ELR (cell line): ENCODE results near the gene LPO.

ENCODE experiments used
- DNase-seq: peaks from one replicate; pipeline ENCODE4 v3.0.0-alpha.2; 2015; ENCODE audit warnings: low read depth

The LPO gene

DNA sequence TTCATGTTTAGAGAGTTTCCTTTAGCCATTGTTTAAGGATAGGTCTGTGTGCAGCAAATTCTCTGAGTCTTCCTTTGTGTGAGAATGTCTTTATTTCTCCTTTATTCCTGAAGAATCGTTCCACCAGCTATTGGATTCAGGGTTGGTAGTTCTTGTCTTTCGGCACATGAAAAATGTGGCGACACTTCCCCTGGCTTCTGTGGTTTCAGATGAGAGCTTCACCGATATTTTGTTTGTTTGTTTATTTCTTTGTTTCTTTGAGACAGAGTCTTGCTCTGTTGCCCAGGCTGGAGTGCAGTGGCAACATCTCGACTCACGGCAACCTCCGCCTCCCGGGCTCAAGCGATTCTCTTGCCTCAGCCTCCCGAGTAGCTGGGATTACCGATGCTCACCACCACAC lies 23.8 kb downstream of the LPO start:
- no peak for DNase-seq

DNA sequence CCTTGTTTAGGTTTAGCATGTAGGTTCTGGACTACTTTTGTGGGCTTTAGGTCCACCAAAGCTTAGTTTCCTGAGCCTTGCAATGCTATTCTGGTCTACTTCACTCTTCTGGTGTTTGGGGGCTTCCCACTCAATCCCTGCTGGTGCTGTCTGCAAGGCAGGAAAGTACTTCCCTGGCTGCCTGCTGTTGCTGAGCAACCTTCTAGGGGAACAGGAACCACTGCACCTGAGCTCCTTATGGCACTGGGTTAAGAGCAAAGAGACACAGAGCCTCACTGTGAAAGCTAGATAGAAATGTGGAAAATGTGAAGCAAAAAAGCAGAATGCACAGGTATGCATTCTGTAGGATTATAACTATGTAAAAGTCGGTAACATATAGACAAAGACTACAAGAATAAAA lies 25.4 kb downstream of the LPO start:
- DNase-seq, result no peak

DNA sequence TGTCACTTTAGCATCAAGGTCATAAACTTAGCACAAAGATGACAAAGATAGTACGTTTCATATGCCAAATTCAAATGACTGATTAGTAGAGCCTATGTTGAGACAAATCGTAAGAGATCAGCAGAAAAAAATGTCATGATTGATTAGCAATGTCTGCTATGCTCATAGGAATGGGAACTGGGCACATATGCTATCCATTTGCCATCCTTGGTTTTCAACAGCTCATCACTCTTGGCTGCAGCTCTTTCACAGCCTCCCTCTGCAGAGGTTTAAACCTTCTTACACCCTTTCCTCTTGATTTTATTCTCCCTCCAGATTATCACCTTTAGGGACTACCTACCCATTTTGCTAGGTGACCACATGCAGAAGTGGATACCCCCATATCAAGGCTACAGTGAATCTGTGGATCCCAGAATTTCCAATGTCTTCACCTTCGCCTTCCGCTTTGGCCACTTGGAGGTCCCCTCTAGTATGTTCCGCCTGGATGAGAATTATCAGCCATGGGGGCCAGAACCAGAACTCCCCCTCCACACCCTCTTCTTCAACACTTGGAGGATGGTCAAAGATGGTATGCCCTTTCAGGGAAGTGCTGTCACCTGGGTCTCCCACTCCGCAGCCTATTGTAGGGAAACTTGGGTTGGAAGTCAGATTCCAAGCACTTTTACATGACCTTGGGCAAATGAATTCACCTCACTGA lies 26.2 kb downstream of the LPO start:
- DNase-seq, result no peak

DNA sequence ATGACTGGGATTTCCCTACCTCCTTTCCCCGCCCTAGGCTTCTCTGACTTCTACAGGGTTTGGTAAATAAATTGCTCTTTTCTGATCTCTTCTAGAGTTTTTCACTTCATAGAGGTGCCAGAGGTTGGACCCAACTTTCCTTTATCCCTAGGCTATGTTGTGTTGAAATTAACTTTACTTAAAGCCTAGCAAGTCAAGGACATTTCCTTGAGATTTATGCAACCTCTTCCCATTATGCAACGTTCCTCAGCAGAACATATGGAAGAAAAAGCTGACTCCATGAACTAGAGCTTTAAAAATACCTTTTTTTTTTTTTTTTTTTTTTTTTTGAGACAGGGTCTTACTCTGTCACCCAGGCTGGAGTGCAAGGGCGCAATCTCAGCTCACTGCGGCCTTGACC lies 26.9 kb downstream of the LPO start:
- no peak for DNase-seq

DNA sequence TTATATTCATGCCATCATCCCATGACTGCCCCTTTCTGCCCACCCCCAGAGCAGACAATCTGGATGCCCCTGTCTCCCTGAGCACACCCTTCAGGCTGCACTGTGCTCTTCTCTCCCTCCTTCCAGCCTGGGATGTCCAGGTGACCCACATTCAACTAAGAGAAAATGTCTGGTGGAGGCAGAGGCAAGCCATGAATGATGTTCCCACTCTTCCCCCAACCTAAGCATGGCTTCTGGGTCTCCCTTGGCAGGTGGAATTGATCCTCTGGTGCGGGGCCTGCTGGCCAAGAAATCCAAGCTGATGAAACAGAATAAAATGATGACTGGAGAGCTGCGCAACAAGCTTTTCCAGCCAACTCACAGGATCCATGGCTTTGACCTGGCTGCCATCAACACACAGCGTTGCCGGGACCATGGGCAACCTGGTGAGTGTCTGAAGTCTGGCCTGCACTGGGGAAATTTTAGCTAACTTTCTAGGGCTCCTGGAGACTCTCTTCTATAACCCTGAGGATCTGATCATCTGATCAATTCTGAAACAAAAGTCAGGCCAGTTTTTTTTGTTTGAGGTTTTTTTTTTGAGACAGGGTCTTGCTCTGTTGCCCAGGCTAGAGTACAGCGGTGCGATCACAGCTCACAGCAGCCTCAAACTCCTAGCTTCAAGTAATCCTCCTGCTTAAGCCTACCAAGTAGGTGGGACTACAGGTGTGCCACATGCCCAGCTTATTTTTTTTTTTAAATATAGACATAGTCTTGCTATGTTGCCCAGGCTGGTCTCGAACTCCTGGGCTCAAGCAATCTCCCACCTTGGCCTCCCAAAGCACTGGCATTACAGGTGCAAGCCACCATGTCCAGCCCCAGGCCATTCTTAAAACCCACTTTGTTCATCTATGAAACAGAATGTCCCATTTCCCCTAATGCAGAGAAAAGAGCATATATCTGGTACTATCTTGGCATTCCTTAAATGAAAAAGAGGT lies 27.8 kb downstream of the LPO start:
- DNase-seq, result no peak

DNA sequence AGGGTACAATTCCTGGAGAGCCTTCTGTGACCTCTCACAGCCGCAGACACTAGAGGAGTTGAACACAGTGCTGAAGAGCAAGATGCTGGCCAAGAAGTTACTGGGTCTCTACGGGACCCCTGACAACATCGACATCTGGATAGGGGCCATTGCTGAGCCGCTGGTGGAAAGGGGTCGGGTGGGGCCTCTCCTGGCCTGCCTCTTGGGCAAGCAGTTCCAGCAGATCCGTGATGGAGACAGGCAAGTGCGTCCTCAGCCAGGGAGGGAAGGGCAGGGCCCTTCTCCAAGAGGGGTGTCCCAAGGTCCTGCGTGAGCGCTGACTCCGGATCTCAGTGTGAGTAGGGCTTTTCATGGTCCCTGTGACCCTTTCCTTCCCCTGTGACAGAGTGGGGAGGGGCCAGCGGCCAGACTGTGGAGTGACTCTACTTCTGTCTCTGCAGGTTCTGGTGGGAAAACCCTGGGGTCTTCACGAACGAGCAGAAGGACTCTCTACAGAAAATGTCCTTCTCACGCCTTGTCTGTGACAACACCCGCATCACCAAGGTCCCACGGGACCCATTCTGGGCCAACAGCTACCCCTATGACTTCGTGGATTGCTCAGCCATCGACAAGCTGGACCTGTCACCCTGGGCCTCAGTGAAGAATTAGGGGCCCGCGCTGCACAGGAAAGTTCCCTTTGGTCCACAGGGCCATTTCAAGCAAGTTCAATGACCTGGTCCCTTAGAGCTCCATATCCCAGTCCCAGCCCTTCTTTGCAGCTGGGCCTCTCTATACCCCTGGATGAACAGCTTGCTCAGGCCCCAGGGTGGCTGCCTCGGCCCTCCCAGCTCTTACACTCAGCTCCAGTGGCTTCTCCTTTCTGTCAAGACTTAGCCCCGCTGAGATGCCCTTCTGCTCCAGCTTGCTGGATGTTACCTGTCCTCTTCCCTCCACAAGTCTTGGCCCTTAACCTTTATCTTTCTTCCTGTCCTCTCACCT lies 29.3 kb downstream of the LPO start:
- DNase-seq, result no peak

DNA sequence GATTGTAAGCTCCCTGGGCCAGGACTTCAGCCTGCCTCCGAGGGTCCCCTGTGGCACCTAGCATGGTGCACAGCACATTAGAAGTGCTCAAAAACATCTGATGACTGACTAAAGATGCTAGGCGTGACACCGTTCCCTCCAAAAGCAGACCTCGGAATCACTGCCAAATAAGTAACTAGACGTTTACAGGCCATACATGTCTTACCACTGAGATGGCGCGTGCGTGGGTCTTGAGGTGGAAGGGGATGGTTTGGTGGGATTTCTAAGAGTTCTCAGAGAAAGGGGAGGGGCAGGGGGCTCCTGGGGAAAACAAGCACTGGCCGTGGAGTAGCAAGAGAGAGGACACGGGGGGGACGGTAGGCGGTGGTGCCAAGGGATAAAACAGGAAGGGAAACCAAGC lies 29.9 kb downstream of the LPO start:
- no peak for DNase-seq

DNA sequence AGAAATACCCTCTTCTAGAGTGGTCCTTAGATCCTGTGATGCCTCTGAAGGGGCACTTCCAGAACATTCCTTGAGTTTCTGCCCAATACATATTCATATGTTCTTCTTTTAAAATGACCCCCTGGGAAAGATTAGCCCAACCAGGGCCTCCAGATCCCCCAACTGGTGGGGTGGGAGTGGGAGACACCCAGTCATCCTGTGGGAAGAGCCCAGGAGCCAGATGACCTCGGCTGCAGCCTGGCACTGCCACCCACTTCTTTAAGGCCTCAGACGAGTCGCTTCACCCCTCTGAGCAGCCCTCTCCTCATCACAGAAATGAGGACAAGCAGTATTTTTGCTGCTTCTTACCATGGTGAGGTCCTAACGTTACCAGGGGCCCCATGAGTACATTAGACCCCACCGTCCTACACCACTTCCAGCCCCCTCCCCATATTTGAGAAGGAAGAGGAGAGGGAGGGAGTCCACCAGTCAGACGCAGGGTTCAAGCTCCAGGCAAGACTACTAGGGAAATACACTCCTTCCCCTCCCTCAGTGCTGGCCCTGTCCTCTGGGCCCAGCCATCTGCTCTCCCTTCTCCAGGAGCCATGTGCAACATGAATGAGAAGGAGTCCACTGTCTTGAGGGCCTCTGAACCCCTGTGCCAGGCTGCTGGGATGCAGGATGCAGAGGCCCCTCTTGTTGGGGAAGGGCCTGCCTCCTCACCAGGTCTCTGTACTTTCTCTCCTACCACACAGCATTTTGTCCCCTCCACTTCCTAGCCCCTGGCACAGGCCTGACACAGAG lies 30.6 kb downstream of the LPO start:
- DNase-seq, result no peak

DNA sequence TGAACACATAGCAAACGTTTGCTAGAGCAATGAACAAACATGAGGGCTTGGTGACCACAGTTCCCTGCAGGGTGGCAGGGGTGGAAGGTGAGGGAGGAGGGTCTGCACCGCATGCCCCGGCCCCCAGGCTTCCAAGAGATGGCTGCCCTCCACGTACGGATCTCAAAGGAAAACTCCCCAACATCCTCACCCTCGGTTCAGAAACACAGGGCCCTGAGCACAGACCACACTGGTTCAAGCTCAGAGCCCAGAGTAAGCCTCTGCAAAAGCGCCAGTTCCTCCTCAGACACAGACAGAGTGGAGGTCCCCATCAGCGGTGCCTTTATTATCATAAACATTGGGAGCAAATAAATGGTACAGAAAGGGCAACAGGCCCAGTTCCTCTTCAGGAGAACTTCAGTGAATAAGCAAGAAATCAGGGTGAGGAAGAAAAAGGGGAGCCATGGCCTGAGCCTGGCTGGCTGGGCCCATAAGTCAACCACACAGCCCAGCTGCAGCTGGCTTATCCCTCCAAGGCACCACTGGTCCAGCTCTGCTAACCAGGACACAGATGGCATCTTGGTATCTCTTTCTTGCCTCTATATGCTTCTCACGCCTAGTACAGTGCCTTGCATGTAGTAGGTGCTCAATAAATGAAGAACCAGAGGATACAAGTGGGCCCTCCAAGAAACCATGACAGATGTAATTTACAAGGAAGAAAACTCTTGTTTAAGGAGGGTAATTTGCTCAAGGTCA lies 31.3 kb downstream of the LPO start:
- no peak for DNase-seq

DNA sequence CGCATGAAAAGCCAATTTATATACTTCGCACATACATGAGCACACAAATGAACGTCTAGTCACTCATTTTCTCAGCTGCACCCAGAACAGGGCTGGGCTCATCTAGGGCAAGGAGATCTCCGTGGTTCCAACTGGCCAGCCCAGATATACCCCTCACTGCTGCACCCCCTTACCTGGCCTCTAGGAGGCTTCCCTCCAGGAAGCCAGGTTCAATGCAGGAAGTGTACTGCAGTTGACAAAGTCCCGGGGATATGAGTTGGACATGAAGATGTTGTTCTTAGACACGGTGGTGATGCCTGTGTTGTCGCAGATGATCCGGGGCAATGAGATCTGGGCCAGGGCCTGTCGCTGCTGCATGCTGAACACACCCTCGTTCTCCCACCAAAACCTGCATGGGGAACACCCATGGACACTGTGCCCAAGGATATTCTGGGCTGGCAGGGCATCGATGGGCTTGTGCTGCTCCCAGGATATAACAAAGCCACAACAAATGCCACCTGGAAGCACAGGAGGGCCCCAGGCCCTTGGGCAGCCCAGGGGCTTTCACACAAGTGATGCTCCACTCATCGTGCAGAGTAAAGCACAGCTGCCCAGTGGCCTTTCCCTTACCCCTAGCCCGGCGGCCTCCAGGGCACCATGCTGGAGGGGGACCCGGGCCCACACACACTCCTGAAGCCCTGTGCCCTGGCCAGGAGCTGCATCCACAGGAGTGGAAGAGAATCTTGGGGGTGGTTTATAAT lies 32.3 kb downstream of the LPO start:
- DNase-seq, result no peak

DNA sequence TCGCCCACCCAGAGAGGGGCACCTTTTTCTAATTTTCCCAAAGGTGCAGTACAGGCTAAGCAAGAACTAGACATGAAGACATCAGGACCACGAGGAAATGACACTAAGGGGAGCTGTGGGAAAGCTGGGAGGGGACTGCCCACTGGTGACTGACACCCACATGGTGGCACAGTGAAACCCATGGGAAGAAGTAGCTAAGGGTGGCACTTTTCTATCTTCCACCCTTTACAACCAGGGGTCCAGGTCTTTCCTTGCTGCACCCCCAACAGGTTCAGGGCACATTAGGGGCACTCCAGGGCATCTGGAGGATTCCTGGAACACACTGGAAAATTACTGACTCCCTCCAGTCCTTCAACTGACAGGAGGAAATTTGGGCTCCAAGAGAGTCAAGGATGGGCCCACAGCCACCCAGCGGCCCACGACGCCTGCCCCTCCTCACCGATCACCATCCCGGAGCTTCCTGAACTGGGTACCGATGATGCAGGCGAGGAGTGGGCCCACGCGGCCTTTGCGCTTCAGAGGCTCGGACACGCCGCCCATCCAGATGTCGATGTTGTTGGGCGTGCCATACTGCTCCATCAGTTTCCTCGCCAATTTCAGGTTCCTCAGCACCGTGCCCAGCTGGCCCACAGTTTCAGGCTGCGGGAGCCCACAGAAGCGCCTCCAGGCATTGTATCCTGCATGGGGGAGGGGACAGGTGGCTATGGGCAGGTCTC lies 33.0 kb downstream of the LPO start:
- DNase-seq, result no peak

DNA sequence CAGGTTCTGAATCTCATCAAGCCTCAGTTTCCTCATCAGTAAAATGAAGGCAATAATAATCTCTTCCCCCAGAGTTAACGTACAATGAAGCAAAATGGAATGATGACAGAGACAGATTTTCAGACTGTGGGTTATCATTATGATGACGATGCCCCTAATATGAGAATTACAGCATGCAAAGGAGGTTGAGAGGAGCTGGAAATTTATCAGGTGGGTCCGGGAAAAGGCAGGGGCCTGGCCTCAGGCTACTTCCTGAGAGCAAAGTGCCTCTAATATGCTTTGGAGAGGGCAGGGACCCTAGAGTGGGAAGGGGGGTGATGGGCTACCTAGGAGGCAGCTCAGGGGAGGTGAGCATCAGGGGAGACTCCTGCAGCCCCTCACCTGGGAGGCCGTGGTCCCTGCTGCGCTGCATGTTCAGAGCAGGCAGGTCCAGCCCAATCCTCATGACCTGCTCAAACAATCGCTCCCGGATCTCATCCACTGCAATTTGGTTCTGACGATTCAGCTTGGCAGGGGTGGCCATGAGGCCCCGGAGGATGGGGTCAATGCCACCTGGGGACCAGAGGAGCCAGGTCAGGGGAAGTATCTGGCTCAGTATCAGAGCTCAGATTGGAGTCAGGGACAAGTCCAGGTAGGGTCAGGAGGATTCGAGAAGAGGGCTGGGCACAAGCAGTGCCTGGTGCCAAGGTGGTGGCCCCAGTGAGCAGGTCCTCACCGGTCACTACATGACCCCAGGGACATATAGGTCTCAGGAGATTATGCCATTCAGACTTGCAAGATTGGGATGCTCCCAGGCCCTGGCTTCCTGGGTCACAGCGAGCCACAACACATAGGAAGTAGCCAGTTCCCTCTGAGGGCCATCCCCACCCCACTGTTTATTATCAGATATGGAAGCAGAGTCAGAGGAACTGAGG lies 34.2 kb downstream of the LPO start:
- DNase-seq, result no peak

DNA sequence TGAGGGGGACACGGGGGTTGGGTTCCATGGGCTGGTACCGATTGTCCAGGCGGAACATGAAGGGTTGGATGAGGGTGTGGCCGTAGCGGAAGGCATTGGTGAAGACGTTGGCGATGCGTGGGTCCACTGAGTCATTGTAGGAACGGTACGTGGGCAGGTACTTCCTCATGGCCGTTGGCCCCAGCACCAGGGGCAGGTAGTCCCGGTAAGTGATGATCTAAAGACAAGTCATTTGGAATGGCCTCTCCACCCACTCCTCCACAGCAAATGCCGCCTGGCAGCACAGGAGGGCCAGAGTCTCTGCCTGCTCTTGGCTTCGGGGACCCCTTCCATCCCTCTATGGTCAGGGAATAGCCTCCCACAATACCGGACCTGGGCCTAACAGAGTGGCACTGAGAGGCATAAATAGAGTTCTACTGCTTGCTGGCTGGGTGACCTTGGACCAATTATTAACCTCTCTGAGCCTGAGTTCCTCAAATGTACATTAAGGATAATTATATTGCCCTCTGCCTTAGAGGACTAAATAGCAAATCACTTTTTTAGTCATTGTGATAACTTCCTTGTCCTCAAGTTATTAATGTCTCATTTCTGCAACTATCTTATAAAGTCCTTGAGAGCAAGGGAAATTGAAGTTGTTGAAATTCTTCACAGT lies 35.2 kb downstream of the LPO start:
- no peak for DNase-seq

DNA sequence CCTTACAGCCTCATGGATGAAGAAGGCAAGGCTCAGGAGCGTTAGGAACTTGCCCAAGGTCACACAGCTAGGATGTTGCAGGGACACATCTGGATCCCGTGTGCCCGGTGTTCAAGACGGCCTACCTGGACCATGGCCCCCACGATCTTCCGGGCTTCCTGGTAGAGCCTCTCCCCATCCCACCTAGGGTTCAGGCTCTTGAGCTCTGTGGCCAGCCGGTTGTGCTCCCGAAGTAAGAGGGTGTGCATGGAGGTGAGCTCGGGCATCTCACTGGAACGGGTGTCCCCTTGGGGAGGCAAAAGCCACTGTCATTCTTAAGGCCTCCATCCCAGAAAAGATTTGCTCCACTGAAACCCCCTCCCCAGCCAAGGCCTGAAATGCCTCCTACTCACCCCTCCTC lies 37.0 kb downstream of the LPO start:
- DNase-seq, result no peak

DNA sequence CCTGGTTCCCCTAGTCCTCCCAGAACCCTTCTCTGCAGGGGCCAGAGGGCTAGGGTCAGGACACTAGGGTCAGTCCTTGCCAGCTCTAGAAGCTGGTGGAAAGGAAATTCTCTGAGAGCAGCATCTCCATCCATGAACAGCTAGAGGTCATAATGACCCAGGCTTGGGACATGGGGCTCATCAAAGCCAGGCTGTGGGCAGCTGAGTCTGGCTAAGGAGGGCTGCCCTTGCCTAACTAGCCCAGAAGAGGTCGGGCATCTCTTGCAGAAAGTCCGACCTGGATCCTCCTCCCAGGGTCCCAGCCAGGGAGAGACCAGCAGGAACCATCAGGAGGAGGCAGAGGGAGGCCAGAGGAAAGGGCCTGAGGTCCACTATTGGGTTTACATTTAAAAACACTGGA lies 38.0 kb downstream of the LPO start:
- no peak for DNase-seq

DNA sequence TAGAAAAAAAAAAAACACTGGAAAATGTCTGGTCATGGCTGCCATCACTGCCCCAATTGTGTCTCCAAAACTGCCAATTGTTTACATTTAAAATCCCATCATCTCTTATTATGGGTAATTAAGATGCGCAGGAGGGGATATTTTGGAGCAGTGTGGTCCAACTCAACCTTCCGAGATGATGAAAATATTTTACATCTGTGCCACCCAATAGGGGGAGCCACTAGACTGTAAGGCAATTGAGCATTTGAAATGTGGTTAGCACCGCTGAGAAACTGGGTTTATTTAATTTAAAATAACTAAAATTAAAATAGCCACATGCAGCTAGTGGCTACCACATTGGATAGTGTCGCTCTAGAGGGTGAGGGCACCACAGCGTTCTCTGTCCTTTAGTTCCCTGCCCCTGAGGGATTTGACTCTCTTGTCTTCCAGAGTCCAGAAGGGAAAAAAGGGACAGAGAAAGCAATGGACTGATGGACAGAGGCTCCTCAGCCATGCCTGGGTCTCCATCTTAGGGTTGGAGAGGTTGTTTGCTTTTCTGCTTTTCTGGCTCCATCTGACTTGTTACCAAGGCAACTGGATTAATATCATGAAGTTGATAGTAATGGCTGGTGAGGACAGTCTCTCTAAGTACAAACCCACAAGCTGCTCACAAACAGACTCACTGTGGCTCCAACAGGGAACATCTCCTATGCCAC lies 38.9 kb downstream of the LPO start:
- peak; percentile 38 for DNase-seq
